Right kidney (tissue), 9 donors: Measurements from ENCODE around the gene CBLC.
A peak's percentile ranks its signal among the peaks of the same experiment; 100 is the strongest.

ENCODE experiments used
- DNase-seq: peaks from one replicate; pipeline ENCODE4 v3.0.0-alpha.2; 2016
- long read RNA-seq, 8 donors: transcript quantifications; one replicate each; lab custom pipeline, GENCODE V29; 2026

Gene CBLC
- long read RNA-seq, donor 1, partial matches to known transcripts = 0 of 2 reads
- long read RNA-seq, donor 1, other reads (novel, unspliced or antisense) = 0 of 2 reads
- long read RNA-seq, donor 2, partial matches to known transcripts = 0 of 1 reads
- long read RNA-seq, donor 2, other reads (novel, unspliced or antisense) = 0 of 1 reads
- long read RNA-seq, donor 3, partial matches to known transcripts = 0 of 3 reads
- long read RNA-seq, donor 3, other reads (novel, unspliced or antisense) = 0 of 3 reads
- long read RNA-seq, donor 4, partial matches to known transcripts = 0 of 1 reads
- long read RNA-seq, donor 4, other reads (novel, unspliced or antisense) = 0 of 1 reads
- long read RNA-seq, donor 5, partial matches to known transcripts = 0 of 3 reads
- long read RNA-seq, donor 5, other reads (novel, unspliced or antisense) = 0 of 3 reads
- long read RNA-seq, donor 6, partial matches to known transcripts = 0 of 1 reads
- long read RNA-seq, donor 6, other reads (novel, unspliced or antisense) = 0 of 1 reads
- long read RNA-seq, donor 7, partial matches to known transcripts = 5 of 6 reads
- long read RNA-seq, donor 7, other reads (novel, unspliced or antisense) = 0 of 6 reads
- long read RNA-seq, donor 8, partial matches to known transcripts = 0 of 1 reads
- long read RNA-seq, donor 8, other reads (novel, unspliced or antisense) = 0 of 1 reads

- DNase-seq = peak; percentile 78
Measured at GRCh38 chr19:44777715-44778347, at the start of gene CBLC. CBLC (plus strand) TSS chr19:44777890; CDS start chr19:44777932, 42 bp downstream.

DNA sequence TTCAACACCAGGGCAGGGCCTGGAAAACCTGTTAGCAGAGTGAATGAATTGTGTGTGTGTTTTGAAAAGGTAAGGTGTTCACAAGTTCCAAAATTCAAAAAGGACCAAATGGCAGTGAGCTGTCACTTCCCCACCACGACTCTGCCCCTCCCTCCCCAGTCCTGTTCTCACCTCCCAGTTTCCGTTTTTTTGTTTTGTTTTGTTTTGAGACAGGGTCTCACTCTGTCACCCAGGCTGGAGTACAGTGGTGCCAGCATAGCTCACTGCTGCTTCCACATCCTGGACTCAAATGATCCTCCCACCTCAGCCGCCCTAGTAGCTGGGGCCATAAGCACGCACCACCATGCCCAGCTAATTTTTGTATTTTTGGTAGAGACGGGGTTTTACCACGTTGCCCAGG is 49.5 kb upstream of the CBLC start:
- no peak for DNase-seq

DNA sequence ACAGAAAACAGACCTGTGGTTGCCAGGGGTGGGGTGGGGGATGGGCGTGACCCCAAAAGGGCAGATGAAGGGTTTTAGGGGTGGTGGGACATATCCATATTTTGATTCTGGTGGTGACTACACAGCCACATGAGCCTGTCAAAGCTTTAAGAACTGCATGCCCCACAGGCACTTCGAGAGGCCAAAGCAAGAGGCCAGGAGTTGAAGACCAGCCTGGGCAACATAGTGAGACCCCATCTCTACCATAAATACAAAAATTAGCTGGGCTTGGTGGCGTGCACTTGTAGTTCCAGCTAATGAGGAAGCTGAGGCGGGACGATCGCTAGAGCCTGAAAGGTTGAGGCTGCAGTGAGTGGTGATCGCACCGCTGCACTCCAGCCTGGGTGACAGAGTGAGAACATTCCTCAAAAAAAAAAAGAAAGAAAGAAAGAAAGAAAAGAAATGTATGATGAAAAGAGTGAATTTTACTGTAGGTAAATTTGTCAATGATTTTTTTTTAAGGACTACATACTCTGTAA is 48.1 kb upstream of the CBLC start:
- no peak for DNase-seq

- DNase-seq = no peak
Measured at GRCh38 chr19:44731081-44731480, 46.6 kb upstream of the CBLC start.

DNA sequence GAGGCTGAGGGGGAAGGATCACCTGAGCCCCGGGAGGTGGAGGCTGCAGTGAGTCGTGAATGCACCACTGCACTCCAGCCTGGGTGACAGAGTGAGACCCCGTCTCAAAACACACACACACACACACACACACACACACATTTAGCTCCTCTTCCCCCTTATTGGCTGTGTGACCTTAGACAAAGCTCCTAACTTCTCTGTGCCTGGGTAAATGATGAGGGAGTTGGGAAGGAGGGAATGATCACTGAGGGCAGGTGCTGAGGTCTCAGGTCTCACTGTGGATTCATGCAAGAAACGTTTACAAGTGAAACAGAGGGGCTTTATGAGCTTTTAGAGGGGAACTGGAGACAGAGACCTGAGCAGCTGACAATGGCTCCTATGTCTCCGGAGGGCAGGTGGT is 46.1 kb upstream of the CBLC start:
- no peak for DNase-seq

- no peak for DNase-seq
Measured at GRCh38 chr19:44732235-44733014, 45.3 kb upstream of the CBLC start.

GRCh38 chr19:44734357-44734756 is 43.3 kb upstream of the CBLC start:
- no peak for DNase-seq

DNA sequence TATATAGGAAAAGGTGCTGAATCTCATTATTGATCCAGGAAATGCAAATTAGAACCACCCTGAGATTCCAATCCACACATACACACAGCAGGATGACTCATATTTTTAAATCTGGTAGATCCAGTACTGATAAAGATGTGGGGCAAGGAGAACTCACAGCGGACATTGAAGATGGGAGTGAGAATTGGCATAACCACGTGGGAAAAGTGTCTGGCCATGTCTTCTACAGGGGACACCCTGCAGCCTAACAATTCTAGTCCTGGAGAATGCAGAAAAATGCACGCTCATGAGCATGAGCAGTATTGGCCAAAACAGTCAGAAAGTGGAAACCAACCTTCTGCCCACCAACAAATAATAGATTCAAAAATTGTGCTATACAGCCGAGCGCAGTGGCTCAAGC is 42.7 kb upstream of the CBLC start:
- DNase-seq = no peak

DNA sequence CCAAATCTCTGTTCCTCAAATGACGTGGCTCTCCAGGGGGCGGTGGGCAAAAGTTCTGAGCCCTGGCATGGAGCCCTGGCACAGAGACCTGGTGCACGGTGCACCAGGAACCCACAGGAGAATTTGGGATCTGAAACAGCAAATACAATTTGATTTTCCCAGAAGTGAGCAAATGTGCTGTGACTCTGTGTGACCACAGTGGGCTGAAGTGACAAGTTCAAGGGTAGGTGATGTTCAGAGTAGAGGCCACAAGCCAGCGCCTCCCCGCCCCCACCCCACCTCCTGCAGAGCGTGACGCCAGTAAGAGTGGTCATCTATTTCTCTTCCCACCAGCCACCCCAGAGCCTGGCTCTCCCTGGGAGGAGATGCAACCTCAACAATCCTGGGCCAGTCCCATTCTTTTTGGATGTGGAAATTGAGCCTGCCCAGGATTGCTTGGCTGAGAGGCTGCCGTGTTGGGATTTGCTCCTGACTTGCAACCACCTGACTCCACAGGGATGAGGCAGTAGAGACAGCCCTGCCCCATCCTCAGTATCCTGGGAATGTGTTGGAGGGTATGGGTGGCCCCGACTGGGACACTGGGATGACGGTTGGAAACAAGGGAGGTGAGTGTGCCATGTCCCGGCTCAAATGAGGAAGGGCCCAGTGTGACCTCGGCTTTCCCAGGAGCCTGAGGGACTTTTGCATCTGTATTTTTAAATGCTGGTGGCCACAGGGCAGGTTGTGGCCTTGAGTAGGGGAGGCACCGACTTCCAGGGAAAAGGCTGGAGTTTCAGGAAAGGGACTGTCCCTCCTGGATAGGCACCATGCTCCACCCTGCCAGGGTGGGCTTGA is 40.2 kb upstream of the CBLC start:
- DNase-seq = no peak

DNA sequence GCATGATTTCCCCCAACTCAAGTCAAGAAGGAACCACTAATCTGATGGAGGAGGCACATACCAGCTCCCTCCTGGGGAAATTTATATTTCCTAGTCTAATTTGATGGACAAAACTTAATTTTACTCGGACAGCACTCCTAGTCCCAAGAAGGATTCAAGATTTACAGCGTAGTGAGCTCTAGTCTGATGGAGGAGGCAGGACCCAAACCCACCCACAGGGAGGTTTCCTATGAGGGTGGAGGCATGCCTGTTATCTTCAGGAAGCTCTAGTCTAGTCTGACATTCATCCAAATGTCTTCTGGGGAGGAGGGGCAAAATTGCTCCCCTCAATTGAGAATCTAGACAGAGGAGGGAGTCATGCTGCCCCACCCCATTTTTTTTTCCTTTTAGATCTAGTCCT is 39.6 kb upstream of the CBLC start:
- DNase-seq = no peak

DNA sequence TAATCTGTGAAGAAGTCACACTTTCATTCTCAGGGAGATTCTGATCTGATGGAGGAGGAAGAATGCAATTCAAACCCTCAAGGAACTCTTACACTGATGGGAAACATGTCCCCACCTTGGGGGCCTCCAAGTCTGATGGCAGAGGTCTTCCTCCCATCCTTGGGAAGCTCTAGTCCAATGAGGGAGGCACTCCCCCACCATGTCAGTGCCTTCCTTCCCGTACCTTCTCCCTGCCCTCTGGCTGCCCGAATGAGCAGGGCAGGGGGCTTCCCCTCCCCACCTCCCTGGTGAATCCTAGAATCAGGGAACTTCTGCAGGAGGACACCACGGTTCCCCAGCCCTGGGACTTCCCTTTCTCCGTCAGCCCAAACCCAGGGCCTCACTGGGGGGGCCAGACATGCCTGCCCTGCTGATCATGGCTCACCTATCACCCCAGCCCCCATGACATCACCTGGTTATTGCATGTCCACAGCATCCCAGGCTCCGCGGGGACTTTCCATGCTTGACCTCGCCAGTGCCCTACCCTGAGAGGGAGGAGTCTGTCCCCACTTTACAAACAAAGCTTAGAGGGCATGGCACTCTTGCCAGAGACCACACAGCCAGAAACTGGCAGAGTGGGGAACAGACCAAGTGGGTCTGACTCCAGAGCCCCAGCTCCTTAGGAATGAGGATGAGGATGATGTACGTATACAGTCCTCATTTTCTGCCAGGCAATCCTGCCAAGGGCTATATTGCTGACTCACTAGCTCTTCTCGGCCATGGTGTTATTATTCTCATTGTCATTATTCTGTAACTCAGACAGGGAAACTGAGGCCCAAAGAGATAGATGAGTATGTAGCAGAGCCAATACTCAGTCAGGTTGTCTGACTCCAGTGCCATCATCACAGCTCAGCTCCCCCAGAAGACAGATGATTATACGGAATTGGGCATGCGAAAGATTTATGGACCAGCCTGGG is 38.8 kb upstream of the CBLC start:
- DNase-seq = no peak

- DNase-seq = no peak
Measured at GRCh38 chr19:44740351-44740824, 37.3 kb upstream of the CBLC start.

- no peak for DNase-seq
Measured at GRCh38 chr19:44741258-44741731, 36.4 kb upstream of the CBLC start.

GRCh38 chr19:44741841-44742329 is 35.8 kb upstream of the CBLC start:
- no peak for DNase-seq

- DNase-seq = no peak
Measured at GRCh38 chr19:44742330-44743061, 35.2 kb upstream of the CBLC start.

GRCh38 chr19:44744871-44745332 is 32.8 kb upstream of the CBLC start:
- no peak for DNase-seq

GRCh38 chr19:44745341-44745831 is 32.3 kb upstream of the CBLC start:
- no peak for DNase-seq

GRCh38 chr19:44745887-44746600 is 31.6 kb upstream of the CBLC start:
- no peak for DNase-seq
